HFF-Myc (cell line): ENCODE data around the gene A4GALT.

Source experiments
- DNase-seq: peaks from one replicate; pipeline ENCODE4 v3.0.0-alpha.2; 2011; ENCODE audit warnings: low read depth; ENCODE audit errors: extremely low read depth
- H3K4me3 ChIP-seq: replicated peaks from 2 replicates; pipeline ENCODE4 v1.5.1; 2011; ENCODE audit warnings: low read depth, mild to moderate bottlenecking, control low read depth, low read length
- TF ChIP-seq, protein P1 (sequence below): IDR thresholded peaks from 2 replicates; pipeline ENCODE4 v1.5.1; 2012; ENCODE audit warnings: mild to moderate bottlenecking, low read depth, low read length, control low read depth; ENCODE audit errors: missing control alignments

A4GALT gene

GRCh38 chr22:42643634-42644421 lies 76.8 kb downstream of the A4GALT start:
- H3K4me3 ChIP-seq: no peak overlapping the region
- DNase-seq: no peak
- TF ChIP-seq, protein P1, sequence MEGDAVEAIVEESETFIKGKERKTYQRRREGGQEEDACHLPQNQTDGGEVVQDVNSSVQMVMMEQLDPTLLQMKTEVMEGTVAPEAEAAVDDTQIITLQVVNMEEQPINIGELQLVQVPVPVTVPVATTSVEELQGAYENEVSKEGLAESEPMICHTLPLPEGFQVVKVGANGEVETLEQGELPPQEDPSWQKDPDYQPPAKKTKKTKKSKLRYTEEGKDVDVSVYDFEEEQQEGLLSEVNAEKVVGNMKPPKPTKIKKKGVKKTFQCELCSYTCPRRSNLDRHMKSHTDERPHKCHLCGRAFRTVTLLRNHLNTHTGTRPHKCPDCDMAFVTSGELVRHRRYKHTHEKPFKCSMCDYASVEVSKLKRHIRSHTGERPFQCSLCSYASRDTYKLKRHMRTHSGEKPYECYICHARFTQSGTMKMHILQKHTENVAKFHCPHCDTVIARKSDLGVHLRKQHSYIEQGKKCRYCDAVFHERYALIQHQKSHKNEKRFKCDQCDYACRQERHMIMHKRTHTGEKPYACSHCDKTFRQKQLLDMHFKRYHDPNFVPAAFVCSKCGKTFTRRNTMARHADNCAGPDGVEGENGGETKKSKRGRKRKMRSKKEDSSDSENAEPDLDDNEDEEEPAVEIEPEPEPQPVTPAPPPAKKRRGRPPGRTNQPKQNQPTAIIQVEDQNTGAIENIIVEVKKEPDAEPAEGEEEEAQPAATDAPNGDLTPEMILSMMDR: no peak

DNA sequence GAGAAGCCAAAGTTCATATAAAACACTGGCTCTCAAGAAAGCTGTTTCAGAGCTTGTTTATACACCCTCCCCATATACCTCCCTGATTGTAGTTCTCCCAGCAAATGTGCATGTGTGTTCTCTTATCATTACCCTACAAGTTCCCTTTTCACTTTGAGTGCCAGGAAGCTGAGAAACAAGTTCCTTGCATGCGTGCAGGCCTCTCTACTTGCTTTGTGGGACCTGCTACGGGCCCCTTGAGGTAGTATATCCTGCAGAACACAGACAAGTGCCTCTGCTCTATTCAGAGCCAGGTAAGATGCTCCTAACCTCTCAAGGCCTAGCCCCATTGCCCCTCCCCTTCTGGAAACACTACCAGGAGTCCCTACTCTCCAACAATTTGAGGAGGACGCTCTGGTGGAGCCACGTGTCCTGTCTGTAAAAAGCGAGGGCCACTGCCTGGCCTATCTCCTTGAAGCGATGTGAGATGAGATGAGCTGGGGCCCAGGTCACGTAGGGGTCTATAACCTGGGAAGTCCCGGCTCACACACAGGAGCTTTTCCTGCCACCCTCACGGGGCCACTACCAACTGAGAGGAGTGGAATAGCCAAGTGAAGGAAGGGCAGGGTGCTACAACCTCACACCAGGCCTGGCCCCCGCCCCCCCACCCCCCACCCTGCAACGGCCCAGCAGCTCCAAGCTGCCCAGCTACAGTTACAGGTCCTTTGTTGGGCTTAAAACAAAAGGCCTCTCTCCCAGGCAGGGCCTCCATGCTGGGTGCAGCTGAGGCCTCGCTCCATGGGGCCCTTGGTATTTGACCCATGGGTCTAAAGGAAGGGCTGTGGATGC lies 77.7 kb downstream of the A4GALT start:
- no peak overlapping the region for H3K4me3 ChIP-seq
- TF ChIP-seq, protein P1: no peak
- no peak for DNase-seq
